ENCODE results near the gene ELOVL6. TPM values are rescaled to one million over a fixed set of nuclear protein-coding genes. Genes with fewer than 3 reads are reported as not detected.

The ELOVL6 gene
- total and polyA plus RNA-seq, 9 of the 15 experiments (the other 6 are each of a cell fraction or from before 2014, with no cell fraction given) = 18.3 to 82.6 (median 46.0) TPM

DNA sequence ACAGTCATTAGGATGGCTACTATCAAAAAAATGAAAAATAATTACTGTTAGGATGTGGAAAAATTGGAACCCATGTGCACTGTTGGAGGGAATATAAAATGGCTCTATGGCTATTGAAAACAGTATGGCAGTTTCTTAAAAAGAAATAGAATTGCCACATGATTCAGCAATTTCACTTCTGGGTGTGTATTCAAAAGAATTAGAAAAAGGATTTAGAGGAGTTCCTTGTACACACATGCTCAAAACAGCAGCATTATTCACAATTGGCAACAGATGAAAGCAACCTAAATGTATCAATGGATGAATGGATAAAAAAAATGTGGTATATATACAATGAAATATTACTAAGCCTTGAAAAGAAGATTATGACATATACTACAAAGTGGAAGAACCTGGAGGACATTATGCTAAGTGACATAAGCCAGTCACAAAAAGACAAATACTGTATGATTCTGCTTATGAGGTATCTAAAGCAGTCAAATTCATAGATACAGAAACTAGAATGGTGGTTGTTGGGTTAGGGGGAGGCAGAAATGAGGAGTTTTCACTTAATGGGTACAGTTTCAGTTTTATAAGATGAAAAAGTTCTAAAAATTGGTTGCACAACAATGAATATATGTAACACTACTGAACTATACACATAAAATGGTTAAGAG lies 123.2 kb downstream of the ELOVL6 start (continued):
- TF ChIP-seq MAFG (tag; conservative IDR thresholded peaks at IDR 0.05) (peak; percentile 68), CEBPB (tag; IDR thresholded peaks at IDR 0.05) (0 out of 2 replicates have a peak, but pooled peaks have one; percentile 50), ELF2 (CRISPR knock-in tag; IDR thresholded peaks at IDR 0.05) (no peak), ZNF3 (CRISPR knock-in tag; IDR thresholded peaks at IDR 0.05) (no peak), C11orf30 (IDR thresholded peaks at IDR 0.05; ENCODE audit: low read depth) (peak; percentile 69)
- TF ChIP-seq, protein P1, sequence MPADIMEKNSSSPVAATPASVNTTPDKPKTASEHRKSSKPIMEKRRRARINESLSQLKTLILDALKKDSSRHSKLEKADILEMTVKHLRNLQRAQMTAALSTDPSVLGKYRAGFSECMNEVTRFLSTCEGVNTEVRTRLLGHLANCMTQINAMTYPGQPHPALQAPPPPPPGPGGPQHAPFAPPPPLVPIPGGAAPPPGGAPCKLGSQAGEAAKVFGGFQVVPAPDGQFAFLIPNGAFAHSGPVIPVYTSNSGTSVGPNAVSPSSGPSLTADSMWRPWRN (IDR thresholded peaks at IDR 0.05; ENCODE audit: low read depth) = no peak

DNA sequence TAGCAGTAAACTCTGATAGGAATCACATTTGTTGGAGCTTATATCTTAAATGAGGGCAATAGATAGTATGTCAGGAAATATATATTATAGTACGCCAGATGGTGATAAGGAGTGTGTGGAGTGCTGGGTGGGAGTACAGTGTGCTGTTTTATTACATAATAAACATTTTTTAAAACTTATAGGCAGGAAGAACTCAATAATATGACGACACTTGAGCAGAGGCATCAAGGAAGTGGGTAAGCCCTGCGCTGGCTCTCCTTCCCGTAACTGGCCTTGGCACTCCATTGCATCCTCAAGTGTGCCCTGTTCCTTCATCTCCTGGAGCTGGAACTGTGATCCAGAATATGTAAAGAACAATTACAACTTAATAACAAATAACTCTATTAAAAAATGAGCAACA lies 123.8 kb downstream of the ELOVL6 start:
- Histone ChIP-seq H3K9me3 (replicated peaks; ENCODE audit: control insufficient read depth, insufficient read depth, low read depth, low read length) (no peaks in the 10 kb centered on the region), H3K4me2 (ENCODE audit: insufficient read depth, low read length) (no peak overlapping the region), H2AFZ (ENCODE audit: low read depth, low read length) (no peak overlapping the region), H3K4me1 (replicated peaks in 1 of 2; ENCODE audit: control insufficient read depth in 2 of 2, insufficient read depth in 2 of 2, low read length in 2 of 2) (peaks cover 0 to 6% of the 10 kb centered on the region in 2 experiments; a peak in 3 of 5 replicates), H3K9ac (ENCODE audit: insufficient read depth in 1 of 2, low read depth in 2 of 2, low read length in 2 of 2) (no peak overlapping the region), H3K4me3 (no peak overlapping the region), H3K36me3 (ENCODE audit: control insufficient read depth, insufficient read depth, low read length) (peaks cover 42% of the 10 kb centered on the region; the same call in 2 of the 3 replicates), H3K27ac (ENCODE audit: extremely low read depth, low read depth, low read length) (no peak overlapping the region), H3K27me3 (ENCODE audit: control insufficient read depth in 2 of 2, insufficient read depth in 2 of 2, low read length in 2 of 2) (no peaks in the 10 kb centered on the region), H4K20me1 (replicated peaks; ENCODE audit: control insufficient read depth, insufficient read depth, low read length) (no peaks in the 10 kb centered on the region; the same call in 1 of the 2 replicates), H3K79me2 (ENCODE audit: control insufficient read depth, insufficient read depth, low read length) (peaks cover 27% of the 10 kb centered on the region), H3K9me1 (ENCODE audit: control insufficient read depth, insufficient read depth, low read length) (no peaks in the 10 kb centered on the region)
- intact Hi-C loops (cut with micrococcal nuclease) = no loop called here
- no peak for FAIRE-seq
- BruUV-seq (replicated peaks) = no TSS peak
- DNase-seq (ENCODE audit: extremely low read depth in 1 of 4, low spot score in 3 of 4) = no peak
- WGBS (ENCODE audit: insufficient coverage, low coverage, missing lambda C conversion rate) = 100% methylated on average over 4 of the region's 4 CpGs
- CTCF ChIA-PET (ENCODE audit: low intra/inter-chr PET ratio) = no interaction called here
- POLR2A ChIA-PET = interaction anchor here (0.6 kb wide), 1 partner anchor 122 kb away, joined by 3 read pairs; no protein-coding TSS in a partner anchor
- ATAC-seq = no peak
- in situ Hi-C loops (cut with MboI) = no loop called here
- TF ChIP-seq ZNF780A (CRISPR knock-in tag; IDR thresholded peaks at IDR 0.05) (no peak), ZNF165 (CRISPR knock-in tag; IDR thresholded peaks at IDR 0.05; ENCODE audit: borderline replicate concordance) (no peak), LARP7 (IDR thresholded peaks at IDR 0.05) (no peak), ZC3H8 (IDR thresholded peaks at IDR 0.05) (no peak), ETV6 (IDR thresholded peaks at IDR 0.05; ENCODE audit: borderline replicate concordance in 1 of 2, low read depth in 2 of 2, low read length in 1 of 2) (no peak), ETV6 (CRISPR knock-in tag; IDR thresholded peaks at IDR 0.05; ENCODE audit: borderline replicate concordance) (no peak), ZNF175 (CRISPR knock-in tag; IDR thresholded peaks at IDR 0.05; ENCODE audit: low read depth) (no peak), ARNT (IDR thresholded peaks at IDR 0.05) (no peak), FIP1L1 (IDR thresholded peaks at IDR 0.05; ENCODE audit: low read depth, low read length, poor library complexity, severe bottlenecking) (no peak), ELF1 (tag; IDR thresholded peaks at IDR 0.05) (no peak), CEBPG (CRISPR knock-in tag; IDR thresholded peaks at IDR 0.05) (no peak), CEBPG (tag; conservative IDR thresholded peaks at IDR 0.05 in 1 of 2, IDR thresholded peaks at IDR 0.05 in 1 of 2) (no peak)
- TF ChIP-seq, protein P2, sequence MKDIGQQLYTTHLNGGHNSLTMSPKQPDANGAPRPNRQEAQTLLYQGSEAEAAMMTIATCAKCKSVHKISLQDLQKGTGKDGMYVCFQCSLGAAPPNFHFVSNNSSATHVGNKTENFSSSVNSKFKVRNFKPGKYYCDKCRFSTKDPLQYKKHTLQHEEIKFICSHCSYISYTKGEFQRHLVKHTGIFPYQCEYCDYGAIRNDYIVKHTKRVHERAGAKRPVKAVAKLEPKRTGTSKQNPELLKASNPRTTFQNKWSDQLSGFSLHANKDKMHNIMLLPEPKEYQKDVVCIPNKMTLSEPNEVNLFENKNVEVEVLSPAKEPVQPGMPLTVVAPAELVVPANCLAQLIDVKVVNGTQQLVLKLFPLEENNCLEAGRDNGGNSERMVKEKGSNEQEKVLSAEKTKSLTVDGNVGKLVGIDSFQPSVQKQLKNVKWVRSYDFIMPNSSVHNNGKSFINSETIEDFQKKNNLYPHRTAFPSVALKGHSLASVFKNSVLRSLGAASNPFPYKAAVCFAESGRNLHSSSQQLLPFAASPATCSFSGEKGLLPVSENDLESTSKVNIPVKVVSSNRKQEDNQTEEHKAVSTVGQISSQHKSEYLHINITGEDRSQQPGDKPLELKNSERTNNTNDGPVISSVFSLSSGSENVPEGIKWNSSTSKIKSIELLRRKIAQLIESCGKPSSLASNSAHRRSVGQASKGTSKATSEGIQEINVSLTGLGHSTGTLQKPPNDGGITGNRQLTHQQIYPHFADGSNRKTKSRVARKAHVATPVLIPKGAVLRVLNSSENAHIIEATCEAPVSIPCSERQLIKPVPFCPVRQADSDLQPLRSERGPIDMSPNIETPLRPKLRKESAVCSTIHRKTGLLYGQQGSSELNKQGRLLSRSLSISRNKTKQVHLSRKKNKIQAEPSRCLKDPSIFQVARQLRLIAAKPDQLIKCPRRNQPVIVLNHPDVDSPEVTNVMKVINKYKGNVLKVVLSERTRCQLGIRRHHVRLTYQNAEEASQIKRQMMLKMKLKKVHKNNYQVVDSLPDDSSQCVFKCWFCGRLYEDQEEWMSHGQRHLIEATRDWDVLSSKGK (CRISPR knock-in tag; IDR thresholded peaks at IDR 0.05) = no peak
